GM19099 (cell line): ENCODE measurements around the gene BTNL3.

Experiments used
- POLR2A ChIP-seq: IDR thresholded peaks from 3 replicates; pipeline ENCODE4 v1.6.1; 2011; ENCODE audit warnings: low read depth; ENCODE audit not compliant: insufficient read length; ENCODE audit errors: extremely low read depth

Gene BTNL3, protein sequence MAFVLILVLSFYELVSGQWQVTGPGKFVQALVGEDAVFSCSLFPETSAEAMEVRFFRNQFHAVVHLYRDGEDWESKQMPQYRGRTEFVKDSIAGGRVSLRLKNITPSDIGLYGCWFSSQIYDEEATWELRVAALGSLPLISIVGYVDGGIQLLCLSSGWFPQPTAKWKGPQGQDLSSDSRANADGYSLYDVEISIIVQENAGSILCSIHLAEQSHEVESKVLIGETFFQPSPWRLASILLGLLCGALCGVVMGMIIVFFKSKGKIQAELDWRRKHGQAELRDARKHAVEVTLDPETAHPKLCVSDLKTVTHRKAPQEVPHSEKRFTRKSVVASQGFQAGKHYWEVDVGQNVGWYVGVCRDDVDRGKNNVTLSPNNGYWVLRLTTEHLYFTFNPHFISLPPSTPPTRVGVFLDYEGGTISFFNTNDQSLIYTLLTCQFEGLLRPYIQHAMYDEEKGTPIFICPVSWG

GRCh38 chr5:180988592-180988991 is at the start of gene BTNL3:
BTNL3 (plus strand) TSS chr5:180988846; CDS start chr5:180989029, 183 bp downstream.
- TF ChIP-seq POLR2A: no peak

GRCh38 chr5:180950291-180950949 is 38.2 kb upstream of the BTNL3 start:
- no peak for TF ChIP-seq POLR2A

DNA sequence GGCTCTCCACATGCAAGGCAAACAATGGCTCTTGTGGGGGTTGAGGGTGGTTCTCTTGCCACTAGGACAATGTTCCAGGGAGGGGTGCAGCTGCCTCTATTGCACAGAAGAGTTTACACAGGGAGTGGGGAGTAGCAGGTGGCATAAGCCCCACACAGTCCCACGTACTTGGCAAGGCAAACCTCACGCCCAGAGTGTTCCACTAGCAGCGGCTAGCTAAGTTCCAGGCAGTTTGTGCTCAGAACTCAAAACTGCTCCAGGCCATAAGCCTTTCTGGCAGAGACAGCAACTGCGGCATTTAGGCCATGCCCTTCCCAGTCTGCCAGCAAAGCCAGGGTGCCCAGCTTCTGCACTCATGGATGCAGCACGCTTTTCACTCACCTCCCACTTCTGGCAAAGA is 29.0 kb upstream of the BTNL3 start:
- no peak for TF ChIP-seq POLR2A

DNA sequence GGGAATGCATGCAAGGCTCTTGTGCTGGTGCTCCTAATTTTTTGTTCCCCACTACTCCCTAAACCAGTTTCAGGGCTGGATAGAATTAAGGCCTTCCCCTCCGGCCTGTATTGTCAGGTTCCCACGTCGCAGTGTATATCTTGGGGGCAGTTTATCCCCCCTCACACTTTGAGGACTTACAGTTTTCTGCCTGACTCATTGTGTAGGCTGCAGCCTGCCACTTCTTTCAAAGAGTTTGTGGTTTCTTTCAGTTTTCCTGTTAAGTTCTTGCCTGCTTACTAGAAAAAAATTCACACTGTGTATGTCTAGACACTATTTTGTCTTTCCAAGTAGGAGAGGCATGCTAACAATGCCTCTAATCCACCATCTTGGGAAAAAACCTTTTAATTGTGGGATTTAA is 28.4 kb upstream of the BTNL3 start:
- no peak for TF ChIP-seq POLR2A

DNA sequence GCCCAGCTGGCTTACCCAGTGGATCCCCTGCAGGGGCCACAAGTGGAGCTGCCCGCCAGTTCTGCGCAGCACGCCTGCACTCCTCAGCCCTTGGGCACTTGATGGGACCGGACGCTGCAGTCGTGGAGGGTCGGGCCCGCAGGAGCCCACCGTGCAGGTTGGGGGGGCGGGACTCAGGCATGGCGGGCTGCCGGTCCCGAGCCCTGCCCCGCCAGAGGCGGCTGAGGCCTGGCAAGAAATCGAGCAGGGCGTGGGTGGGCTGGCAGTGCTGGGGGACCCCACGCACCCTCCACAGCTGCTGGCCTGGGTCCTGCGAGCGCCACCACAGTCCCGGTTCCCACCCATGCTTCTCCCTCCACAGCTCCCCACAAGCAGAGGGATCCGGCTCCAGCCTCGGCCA is 19.2 kb upstream of the BTNL3 start:
- no peak for TF ChIP-seq POLR2A

GRCh38 chr5:180970336-180970735 is 18.3 kb upstream of the BTNL3 start:
- TF ChIP-seq POLR2A: no peak

- TF ChIP-seq POLR2A: no peak
Measured at GRCh38 chr5:180970875-180971274, 17.8 kb upstream of the BTNL3 start.

DNA sequence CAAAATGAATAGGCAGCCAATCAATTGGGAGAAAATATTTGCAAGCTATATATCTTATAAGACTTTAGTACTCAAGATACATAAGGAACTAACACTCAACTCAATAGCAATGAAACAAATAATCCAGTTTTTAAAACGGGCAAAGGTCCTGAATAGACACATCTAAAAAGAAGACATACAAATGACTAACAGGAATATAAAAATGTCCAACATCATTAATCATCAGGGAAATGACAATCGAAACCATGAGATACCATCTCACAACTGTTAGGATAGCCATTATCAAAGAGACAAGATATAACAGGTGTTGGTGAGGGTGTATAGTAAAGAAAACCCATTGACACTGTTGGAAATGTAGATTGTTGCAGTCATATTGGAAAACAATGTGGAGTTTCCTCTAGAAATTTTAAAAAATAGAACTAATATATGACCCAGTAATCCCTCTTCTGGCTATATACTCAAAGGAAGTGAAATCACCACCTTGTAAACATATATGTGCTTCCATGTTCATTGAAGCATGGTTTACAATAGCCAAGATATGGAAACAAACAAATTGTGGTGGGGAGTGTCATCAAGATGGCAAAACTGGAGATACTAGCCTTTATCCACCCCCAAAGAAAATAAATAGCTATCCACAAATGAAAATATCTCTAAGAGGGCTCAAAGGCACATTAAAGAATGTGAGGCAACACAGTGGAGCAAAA is 13.9 kb upstream of the BTNL3 start:
- no peak for TF ChIP-seq POLR2A

- no peak for TF ChIP-seq POLR2A
Measured at GRCh38 chr5:180975338-180975737, 13.3 kb upstream of the BTNL3 start.

DNA sequence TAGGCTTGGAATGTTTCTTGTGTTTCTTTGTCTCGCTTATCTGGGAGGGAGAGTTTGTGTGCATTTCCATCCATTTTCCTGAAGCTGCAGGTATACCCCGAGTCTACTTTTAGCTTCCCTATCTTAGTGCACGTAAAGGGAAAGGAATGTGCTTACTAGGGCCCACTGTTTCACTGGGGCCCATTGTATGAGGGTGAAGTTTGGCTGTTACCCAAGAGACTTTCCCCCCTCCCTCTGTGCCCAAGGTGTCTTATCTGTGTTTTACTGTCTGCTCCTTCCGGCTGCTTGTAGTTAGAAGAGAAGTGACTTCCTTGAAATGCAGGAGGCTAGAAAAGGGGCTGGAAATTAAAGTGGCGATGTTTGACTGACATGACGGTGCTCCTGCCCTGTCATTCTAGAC is 12.1 kb upstream of the BTNL3 start:
- TF ChIP-seq POLR2A: no peak

DNA sequence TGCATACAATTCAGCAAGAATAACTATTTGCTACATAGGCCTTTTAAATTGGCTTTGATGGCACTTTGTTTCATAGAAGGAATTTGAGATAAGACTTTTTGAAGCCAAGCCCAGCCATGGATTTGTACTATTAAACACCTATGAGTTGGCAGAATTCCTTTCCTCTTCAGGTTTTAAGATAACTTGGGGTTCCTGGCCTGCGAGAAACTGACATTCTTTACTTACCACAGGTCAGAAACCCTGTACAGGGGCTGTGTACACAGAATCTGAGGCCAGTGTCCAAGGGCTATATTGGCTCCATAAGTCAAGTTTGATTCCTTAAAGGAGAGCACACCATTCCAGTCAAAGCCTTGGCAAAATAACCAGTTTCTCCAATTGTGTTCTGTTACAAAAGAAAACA is 10.8 kb upstream of the BTNL3 start:
- TF ChIP-seq POLR2A: no peak

DNA sequence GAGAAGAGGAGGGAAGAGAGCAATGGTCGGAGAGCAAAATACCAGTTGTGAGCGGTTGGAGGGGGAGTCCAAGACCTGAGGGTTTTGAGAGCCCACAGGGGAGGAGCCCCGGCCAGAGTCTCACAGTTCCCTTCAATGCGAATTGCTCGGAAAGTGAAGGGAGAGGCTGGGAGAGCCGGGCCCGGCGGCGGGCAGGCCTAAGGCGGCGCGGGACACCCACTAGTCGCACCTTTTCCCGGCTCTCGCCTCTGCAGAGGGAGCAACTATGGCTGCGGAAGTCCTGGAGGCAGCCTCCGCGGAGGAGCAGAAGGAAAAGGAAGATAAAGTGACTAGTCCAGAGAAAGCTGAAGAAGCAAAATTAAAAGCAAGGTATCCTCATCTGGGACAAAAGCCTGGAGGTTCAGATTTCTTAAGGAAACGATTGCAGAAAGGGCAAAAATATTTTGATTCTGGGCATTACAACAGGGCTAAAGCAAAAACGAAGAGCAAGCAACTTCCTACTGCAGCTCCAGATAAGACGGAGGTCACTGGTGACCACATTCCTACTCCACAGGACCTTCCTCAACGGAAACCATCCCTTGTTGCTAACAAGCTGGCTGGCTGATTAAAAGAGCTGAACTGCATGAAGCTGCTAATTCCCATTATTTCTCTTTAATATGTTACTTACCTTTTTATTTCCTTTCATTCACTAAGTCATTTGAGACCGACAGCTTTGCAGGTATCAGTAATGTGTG is 6.5 kb upstream of the BTNL3 start:
- no peak for TF ChIP-seq POLR2A

DNA sequence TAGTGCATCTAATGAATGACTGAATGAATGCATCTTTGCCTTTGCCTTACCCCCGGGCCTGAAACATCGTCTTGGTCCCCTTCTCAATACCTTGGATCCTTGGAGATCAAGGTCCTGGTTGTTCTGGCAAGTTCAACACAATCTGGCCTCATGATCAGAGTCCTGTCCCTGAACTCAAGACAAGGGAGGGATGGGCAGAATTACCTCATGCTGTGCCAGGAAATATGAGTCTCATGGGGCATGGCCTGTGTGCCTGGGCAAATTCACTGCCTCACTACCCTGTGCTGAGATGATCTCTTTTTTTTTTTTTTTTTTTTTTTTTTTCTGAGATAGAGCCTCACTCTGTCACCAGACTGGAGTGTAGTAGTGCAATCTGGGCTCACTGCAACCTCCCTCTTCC is 630 bp upstream of the BTNL3 start:
- no peak for TF ChIP-seq POLR2A

- no peak for TF ChIP-seq POLR2A
Measured at GRCh38 chr5:180990086-180990881, 1.6 kb downstream of the BTNL3 start.
